Activated gamma-delta T cell (primary cell): ENCODE measurements around the gene AP1G2.
"Not testable (repeated sequence)": the region's sequence is repeated elsewhere in the genome, so short reads cannot be mapped to it uniquely, and the experiment has no call there.

Experiments
- DNase-seq: peaks from one replicate; lab custom pipeline; 2025; lab: John Stamatoyannopoulos, UW
- total RNA-seq, 2 donors: gene quantifications; one replicate each; lab custom pipeline; 2026; lab: John Stamatoyannopoulos, UW

AP1G2 gene, protein sequence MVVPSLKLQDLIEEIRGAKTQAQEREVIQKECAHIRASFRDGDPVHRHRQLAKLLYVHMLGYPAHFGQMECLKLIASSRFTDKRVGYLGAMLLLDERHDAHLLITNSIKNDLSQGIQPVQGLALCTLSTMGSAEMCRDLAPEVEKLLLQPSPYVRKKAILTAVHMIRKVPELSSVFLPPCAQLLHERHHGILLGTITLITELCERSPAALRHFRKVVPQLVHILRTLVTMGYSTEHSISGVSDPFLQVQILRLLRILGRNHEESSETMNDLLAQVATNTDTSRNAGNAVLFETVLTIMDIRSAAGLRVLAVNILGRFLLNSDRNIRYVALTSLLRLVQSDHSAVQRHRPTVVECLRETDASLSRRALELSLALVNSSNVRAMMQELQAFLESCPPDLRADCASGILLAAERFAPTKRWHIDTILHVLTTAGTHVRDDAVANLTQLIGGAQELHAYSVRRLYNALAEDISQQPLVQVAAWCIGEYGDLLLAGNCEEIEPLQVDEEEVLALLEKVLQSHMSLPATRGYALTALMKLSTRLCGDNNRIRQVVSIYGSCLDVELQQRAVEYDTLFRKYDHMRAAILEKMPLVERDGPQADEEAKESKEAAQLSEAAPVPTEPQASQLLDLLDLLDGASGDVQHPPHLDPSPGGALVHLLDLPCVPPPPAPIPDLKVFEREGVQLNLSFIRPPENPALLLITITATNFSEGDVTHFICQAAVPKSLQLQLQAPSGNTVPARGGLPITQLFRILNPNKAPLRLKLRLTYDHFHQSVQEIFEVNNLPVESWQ
- 249 to 280 reads per million in 2 donors for total RNA-seq

DNA sequence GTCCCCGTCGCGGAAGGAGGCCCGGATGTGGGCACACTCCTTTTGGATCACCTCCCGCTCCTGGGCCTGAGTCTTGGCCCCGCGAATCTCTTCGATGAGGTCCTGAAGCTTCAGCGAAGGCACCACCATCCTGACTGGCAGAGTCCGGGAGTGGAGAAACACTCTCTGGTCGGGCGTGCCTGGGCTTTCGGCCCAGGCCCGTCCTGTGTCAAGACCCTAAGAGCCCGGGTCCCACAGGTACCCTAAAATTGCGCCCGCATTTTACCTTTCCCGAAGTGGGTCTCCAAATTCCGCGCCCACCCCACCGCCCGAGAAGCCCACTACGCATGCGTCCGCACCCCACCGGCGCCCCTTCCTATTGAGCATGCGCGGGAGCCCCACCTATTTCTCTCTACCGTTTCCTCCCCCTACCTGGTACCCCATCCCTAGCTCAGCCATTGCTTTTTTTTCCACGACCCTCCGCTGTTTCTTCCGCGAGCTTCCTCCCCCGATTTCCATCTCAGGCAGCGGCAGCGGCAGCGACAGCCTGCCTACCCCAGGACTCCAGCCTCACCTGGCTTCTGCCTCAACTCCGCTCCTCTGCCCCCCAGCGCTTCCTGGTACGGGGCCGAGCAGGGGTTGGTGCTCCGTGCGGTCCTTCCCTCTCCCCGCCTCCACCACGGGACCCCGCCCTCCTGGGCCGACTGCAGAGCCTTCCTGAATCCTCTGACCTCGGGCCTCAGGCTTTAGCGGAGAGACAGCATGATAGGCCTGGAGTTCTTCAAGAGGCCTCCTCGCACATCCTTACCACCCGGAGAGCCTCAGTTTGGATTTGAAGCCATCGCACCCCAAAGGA lies at the start of gene AP1G2:
Gene AP1G2 (minus strand): TSS at position 606 of the 835 bp plus-strand sequence. CDS start 477 bp downstream, at position 129.
- peak; percentile 64 for DNase-seq

DNA sequence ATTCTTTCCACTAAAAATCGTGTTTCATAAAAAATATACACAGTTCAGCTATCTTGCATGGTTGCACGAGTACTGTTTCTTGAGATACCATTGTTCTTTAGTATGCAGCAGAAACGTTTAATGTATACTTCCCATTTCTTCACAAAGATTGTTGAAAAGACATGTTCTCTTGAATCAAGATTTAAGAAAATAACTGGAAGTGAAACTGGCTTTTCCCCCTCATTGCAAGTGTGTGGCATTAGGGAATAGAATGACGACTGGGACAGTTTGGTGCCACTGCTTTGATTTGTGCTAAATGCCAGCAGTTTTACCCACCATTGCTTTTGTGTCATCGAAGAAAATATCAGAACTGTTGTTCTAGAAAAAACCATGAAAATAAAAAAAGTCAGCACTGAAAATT lies 48.3 kb upstream of the AP1G2 start:
- DNase-seq: no peak

DNA sequence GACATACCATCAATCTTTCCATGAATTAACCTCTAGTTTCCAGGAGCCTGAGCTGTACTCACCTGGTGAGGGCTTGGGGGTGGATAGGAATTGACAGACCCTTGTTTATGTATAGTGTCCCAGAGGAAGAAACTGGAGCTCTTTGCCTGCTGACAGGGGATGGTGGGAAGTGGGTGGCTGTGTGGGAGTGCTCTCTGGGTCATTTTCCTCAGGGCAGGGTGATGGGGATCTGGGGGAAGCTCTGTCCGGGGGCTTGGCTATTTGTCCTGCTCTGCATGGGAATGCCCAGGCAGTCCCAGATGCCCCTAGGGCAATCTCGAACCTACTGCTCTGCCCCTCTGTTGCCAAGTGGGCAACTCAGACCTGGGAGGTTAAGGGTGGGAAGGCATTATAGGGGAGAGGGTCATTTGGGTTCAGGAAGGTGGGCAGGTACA lies 46.8 kb upstream of the AP1G2 start:
- DNase-seq: no peak

DNA sequence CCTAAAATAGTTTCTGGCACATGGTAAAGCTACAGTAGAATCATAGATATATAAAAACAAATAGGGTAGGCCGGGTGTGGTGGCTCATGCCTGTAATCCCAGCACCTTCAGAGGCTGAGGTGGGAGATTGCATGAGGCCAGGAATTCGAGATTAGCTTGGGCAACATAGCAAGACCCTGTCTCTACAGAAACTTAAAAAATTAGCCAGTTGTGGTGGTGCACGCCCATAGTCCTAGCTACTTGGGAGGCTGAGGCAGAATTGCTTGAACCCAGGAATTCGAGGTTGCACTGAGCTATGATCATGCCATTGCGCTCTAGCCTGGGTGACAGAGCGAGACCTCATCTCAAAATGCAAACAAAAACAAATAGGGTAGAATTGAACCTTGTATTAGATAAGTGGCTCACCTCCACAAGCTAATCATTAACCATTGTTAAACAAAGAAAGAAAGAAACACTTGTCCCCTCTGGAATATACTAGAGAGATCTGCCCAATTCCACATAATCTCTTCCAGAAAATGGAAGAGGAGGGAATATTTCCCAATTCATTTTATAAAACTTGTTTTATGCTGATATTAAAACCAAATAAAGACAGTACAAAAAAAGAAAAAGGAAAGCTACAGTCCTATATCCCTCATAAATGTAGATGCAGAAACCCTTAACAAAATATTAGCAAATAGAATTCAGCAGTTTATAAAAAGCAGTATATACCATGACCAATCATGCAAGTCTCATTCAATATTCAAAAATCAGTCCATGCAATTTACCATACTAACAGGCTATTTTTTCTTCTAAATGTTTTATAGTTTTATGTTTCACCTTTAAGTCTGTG lies 45.9 kb upstream of the AP1G2 start:
- no peak for DNase-seq

DNA sequence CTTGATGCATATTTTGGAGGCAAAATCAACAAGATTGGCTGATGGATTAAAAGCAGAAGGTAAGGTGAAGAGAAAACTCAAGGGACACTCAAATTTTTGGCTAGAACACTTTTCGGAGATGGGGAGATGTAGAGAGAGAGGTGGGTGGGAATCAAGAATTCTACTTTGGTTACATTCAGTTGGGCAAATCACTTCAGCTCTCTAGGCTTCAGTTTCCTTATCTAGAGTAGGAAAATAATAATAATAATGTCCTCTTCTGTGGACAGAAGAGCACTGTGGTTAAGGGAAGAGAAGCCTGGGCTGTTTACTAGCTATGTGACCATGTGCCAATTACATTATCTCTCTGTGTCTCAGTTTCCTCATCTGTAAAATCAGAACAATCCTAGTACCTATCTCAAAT lies 45.2 kb upstream of the AP1G2 start:
- DNase-seq: no peak

DNA sequence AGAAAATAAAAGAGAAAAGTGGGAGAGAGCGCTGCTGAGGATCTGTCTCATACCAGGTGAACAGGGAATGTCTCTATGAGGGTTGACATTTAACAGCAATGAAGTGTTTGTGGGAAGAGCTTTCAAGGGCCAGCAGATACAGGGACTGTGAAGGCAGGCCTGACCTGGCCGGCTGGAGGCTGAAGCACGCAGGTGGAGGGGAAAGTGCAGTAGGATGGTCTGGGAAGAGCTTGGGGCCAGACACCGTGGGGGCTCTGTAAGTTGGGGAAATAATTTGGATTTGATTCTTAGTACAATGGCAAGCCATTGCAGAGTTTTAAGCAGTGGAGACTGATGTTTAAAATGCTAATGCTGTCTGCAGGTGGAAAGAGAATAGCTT lies 44.8 kb upstream of the AP1G2 start:
- DNase-seq: no peak

DNA sequence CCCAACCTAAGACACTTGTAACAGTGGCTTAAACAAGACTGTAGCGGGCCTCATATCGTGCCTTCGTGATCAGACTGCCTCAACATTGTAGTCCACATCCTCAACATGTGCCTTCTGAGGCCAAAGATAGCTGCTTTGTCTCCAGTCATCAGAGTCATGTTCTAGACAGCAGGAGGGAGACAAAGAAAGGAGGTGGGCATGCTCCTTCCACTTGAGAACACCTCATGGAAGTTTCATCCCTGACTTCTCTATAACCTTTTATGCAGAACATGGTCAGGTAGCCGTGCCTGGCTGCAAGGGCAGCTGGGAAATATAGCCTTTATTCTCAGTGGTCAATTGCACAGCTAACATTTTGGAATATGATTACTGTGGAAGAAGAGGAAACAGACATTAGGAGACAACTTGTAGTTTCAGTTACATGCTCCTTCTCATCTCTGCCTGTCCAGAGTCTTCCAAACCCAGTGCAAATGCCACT lies 43.3 kb upstream of the AP1G2 start:
- no peak for DNase-seq

DNA sequence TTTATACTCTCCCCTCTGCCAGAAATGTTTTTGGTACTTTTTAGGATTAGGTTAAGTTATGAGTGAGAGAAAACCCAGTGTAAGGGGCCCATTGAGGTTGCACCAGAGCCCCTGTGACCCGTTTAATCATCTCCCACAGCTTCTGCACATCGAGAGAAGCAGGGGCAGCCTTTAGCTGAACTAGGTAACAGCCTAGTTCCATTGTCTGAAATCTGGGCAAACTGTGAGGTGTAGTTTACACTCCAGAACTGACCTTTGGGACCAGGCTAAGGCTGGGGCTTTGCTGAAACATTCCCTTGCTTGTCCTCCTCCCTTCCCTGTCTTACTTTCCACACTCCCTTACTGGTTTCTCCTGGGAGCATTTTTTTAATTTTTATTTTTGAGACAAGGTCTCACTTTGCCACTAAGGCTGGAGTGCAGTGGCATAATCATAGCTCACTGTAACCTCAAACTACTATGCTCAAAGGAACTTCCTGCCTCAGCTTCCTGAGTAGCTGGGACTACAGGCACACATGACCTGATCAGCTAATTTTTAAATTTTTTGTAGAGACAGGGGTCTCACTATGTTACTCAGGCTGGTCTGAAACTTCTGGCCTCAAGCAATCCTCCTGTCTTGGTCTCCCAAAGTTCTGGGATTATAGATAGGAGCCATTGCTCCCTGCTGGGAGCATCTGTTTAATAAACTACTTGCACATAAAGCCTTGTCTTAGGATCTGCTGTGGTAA lies 42.7 kb upstream of the AP1G2 start:
- no peak for DNase-seq

DNA sequence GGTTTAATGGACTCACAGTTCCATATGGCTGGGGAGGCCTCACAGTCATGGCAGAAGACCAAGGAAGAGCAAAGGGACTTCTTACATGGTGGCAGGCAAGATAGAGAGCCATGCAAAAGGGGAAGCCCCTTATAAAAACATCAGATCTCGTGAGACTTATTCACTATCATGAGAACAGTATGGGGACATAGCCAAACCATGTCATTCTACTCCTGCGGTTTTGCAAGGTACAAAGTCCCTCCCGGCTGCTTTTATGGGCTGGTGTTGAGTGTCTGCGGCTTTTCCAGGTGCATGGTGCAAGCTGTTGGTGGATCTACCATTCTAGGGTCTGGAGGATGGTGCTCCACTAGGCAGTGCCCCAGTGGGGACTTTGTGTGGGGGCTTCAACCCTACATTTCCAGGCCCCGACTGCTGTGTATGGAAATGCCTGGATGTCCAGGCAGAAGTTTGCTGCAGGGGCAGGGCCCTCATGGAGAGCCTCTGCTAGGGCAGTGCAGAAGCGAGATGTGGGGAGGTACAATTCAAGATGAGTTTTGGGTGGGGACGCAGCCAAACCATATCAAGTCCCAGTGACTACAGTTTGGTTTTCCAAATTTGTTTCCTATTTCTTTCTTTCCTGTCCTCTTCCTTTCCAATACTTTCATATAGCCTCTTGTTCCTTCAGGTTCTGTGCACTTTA lies 42.0 kb upstream of the AP1G2 start:
- not testable (repeated sequence) for DNase-seq

DNA sequence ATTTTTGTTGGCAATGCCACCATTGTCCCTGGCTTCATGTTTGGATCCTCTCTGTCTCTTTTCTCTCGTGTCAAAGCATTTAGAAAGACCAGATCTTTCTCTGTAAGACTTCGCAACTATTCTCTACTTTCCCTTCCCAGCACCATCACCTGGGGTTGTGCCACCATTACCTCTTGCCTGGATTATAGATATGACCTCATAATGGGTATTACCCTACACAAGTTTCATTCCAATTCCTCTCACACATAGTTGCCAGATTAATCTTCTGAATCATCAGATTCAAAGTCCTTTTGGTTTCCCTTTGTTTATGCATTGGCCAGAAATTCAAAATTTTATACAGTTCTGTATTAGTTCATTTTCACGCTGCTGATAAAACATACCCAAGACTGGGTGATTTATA lies 41.4 kb upstream of the AP1G2 start:
- no peak for DNase-seq

DNA sequence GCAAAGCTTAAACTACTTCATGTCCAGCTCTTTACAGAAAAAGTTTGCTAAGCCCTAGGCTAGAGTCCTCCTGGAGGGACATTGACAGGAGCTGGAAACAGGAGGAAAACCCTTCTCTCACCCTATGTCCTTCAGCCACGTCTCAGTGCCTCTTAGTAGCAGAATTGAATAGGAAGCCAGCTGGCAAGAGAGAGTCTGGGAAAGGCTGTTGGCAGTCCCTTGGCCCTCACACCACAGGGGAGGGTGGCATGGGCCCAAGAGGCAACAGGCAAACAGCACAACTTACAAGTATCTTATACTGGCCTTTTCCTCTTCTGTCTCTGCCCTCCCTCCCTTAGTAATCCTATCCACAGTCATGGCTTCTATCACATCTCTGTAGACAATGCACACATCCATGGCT lies 40.9 kb upstream of the AP1G2 start:
- no peak for DNase-seq

DNA sequence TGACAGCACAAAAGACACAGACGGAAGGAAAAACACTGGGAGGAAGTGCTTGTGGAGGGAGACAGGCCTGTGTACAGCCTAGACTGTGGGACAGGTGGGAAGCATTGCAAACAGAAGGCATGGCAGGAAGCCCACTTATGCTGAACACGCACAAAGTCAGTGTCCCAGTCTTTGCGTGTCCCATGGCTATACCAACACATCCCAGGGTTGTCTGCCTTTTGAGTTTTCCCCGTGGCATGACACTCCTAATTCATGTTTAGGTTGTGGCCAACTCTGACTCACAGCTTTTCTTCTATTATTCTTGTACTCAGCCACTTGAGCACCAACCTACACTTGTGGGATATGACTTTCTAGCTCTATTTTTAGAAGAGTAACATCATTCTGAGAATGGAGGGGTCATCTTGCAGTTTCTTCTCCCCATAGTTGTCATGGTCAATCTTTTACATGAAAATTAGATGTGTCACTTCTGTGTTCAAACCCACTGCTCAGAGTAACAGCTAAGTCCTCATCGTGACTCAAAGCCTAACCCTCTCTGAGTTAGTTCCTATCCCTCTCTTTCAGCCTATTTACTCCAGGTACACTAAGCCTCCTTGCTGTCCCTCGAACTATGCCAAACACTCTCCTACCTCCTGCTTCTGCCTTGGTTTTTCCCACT lies 38.5 kb upstream of the AP1G2 start:
- DNase-seq: no peak

DNA sequence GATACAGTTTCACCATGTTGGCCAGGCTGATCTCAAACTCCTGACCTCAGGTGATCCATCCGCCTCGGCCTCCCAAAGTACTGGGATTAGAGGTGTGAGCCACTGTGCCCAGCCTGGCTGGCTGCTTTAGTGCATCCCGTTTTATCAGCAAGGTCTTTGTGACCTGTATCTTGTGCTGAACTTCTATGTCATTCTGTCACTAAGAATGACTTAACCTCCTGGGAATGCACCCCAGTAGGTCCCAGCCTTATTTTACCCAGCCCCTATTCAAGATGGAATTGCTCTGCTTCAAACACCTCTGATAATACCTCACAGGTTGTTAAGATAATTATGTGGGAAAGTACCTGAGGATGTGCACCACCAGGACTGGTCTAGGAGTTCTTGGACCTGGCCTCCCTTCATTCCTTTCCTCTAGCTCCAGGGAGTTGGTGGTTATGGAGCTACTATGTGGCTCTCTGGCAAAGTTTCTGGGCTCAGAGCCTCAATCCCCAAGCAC lies 37.1 kb upstream of the AP1G2 start:
- no peak for DNase-seq

DNA sequence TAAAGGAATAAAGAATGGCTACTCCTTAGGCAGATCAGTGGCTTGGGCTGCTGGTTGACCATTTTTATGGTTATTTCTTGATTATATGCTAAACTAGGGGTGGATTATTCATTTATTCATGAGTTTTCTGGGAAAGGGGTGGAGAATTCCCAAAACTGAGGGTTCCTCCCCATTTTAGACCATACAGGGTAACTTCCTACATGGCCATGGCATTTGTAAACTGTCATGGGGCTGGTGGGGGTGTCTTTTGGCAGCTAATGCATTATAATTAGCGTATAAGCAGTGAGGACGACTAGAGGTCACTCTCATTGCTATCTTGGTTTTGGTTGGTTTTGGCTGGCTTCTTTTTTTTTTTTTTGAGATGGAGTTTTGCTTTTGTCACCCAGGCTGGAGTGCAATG lies 36.6 kb upstream of the AP1G2 start:
- DNase-seq: no peak

DNA sequence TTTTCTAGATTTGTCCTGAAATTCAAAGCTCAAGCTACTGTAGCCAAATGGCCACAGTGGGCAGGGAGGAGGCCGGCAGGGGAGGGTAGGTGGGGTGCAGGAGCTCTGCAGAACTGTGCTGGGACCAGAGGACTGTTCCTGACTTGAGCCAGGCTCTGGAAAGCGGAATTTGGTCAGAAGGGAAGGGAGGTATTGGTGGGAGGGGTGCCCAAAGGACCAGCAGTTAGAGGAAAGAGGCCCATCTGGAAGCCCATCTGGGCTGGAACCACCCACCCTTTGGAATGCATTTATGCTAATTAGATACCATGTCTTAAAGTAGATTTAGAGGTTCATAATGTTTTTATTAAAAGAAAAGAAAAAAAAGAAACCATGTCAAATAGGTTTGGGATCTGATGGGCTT lies 35.5 kb upstream of the AP1G2 start:
- DNase-seq: no peak

DNA sequence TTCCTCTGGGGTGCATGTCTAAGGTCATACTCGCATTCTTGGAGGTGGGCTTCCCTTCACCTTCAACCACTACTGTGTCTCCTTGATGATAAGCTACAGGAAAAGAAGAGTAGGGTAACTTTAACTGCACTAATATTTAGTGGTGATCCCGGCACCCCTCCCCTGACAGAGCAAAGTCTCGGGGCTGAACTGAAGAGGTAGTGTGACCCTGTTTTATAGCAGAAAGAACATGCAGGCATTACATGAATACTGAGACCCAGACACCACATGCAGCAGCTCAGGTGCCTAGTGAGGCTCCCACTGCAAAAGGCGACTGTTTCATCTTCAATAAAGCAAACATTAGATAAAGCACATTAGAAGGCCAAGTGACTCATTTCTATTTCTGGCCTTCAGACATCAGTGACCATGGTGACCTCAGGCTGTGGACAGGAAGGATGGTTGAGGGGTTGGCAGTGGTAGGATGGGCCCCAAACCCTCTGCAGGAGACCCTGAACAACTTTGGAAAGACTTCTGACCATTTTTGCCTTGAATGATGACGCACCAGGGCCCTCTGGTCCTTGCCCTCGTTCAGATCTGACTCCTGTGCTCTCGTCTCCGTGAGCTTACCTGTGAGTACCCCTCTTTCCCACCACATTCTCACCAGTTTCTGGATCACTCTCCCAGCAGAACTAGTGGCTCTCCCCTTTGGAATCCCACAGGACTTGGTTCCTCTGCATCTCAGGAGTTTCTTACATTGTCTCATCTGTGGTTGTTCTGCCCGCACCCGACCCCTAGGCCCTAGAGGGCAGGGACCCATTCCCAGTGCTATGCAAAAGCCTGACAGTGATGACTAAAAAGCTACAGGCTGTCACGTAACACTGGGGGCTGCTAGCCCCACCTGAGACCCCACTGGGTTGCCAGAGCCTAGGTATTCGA lies 34.8 kb upstream of the AP1G2 start:
- no peak for DNase-seq

DNA sequence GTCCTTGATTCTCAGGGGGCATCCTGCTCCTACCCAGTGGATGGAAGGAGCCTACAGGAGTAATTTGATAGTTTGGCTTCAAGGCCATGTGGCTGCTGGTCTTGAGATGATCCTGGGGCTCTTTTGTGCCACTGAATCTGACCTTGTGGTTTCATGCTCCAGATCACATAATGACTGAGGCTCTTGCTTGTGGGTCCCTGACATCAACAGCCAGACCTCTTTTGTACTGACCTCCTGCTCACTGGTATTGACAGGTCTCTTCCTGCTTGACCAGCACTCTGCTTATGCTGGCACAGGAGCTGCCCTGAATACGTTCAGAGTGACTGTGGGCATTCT lies 34.2 kb upstream of the AP1G2 start:
- no peak for DNase-seq

DNA sequence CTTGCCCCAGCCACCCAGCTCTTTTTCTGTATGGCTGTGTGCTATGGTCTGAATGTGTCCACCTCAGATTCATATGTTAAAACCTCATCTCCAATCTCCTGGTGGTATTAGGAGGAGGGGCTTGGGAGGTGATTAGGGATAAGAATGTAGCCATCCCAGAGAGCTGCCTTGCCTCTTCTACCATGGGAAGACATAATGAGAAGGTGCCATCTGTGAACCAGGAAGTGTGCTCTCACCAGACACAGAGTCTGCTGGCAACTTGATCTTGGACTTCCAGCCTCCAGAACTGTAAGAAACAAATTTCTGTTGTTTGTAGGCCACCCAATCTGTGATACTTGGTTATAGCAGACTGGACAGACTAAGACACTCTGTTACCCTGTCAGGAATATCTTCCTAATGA lies 33.8 kb upstream of the AP1G2 start:
- DNase-seq: no peak
